HG03565 (cell line): ENCODE results near the gene EDC4.

Experiments used
- ATAC-seq: cut with Tn5 transposase; IDR thresholded peaks from one replicate; pipeline ENCODE4 v1.9.1; 2021; ENCODE audit warnings: mild to moderate bottlenecking, moderate library complexity; ENCODE audit not compliant: unreplicated experiment

Gene EDC4

DNA sequence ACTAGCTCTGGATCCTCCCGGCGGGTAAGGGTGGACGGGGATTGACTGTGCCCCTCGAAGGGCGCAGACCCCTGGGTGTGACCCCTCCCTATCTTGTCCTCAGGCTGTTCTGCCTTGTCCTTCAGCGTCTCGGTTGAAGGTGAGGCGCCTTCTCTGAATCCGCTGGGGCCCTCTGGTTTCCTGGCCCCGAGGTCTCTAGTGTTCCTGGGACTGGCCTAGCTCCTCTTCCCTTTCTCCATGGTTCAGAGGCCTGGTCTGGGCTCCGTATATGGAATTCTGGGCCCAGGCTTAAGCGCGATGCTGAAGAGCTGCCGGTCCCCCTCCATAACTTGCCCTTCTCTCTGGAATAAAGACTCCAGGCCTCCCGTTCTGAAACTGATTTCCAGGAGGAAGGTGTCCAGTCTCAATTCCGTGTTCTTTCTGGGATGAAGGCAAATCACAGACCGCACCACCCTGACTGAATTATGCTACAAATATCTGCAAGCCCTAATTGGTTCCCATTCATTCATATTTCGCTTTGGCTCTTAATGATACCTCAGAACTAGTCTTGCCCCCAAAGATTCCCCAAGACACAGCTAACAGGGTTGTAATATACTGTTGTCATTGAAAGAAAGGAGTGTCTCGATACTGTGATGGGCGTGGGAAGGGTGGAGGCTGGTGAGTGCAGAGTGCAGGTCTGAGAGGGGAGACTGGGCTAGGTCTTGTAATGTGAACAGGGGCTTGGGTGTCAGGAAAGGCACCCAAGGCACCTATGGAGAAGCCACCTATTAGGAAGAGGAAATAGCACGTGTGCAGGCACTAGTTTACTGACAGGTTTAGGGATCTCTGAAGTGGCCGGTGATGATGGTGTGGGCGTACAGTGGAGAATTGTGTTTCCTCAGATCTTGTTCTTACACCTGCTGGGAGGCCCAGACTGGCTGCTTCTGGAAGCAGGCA is 851 bp downstream of the EDC4 start:
- ATAC-seq, result no peak

DNA sequence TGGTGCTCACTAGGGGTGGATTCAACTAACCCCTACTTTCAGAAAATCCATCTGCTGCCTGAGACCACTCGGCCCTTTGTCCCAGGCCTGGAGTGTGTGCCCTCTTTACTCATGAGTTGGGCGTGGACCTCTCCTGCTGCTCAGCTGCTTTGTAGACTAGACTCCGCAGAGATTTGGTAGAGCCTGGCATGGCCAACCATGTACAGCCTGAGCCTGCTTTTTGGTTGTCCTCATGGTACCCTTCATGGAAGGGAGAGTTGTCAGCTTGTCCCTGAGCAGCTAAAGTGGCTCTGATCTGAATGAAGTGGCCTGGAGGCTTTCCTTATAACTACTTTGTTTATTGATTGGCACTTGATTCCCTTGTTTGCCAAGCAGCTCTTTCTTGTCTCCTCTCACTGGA is 1.5 kb downstream of the EDC4 start:
- ATAC-seq, result no peak

DNA sequence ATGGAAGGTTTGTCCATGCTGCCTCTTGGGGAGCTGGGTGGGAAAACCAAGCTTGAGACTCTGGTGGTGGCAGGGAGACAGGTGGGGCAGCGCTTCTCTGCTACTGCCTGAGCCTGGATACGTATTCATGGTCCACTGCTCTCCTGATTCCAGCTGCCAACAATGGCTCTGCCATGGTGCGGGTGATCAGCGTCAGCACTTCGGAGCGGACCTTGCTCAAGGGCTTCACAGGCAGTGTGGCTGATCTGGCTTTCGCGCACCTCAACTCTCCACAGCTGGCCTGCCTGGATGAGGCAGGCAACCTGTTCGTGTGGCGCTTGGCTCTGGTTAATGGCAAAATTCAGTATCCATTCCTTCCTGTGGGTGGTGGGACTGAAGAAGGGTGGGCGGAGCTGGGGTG is 4.2 kb downstream of the EDC4 start:
- ATAC-seq, result no peak

- ATAC-seq, result no peak
These were observed 5.4 kb downstream of the EDC4 start for GRCh38 chr16:67878232-67878631.

DNA sequence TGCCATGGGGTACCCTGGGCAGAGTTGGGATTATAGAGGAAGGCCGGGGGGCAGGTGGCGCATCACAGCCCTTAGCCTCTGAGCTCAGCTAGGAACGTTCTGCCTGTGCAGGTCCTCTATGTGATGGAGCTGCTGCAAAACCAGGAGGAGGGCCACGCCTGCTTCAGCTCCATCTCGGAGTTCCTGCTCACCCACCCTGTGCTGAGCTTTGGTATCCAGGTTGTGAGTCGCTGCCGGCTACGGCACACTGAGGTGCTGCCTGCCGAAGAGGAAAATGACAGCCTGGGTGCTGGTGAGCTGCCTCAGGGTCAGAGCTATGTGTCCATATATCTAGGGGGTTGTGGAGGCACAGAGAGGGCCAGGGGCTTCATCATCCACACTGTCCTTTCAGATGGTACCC is 6.0 kb downstream of the EDC4 start:
- no peak for ATAC-seq

- no peak for ATAC-seq
These were observed 6.6 kb downstream of the EDC4 start for GRCh38 chr16:67879462-67879861.

- no peak for ATAC-seq
These were observed 7.1 kb downstream of the EDC4 start for GRCh38 chr16:67879936-67880335.

GRCh38 chr16:67880584-67880983 is 7.7 kb downstream of the EDC4 start:
- no peak for ATAC-seq

- ATAC-seq, result no peak
These were observed 8.8 kb downstream of the EDC4 start for GRCh38 chr16:67881621-67882161.

GRCh38 chr16:67882374-67883145 is 9.7 kb downstream of the EDC4 start:
- ATAC-seq, result no peak

DNA sequence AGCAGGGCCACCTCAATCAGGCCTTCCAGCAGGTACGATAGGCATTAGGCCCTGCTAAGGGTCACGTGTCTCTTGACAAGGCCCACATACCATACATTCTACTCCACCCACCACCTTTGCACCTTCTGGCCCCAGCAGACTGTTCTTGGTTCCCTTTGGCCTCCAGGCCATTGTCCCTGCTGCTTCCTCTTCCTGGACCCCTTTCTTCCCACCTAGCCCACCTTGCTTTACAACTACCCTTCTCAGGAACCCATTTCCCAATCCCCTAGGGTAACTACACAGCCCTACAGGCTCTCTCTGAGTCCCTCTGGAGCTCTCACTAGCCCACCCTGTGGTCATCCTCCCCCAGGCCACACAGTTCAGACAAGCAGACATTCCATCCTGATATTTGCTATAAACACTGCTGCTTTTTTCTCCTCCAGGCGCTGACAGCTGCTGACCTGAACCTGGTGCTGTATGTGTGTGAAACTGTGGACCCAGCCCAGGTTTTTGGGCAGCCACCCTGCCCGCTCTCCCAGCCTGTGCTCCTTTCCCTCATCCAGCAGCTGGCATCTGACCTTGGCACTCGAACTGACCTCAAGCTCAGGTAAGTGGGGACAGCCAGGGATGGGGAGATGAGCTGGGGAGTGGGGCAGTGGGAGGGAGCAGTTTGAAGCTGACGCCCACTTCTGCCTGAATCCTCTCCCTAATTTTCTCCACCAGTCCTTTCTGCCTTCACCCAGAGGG is 10.5 kb downstream of the EDC4 start:
- no peak for ATAC-seq

DNA sequence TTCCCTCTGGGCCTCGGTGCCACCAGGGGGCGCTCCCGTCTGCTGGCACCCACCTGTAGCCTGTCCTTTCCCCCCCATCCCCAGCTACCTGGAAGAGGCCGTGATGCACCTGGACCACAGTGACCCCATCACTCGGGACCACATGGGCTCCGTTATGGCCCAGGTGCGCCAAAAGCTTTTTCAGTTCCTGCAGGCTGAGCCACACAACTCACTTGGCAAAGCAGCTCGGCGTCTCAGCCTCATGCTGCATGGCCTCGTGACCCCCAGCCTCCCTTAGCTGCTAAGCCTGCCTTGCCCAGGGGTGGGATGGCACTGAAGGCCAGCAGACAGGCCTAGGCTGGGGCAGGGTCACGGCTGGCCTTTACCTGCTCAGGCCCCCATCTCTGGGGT is 11.0 kb downstream of the EDC4 start:
- ATAC-seq, result no peak

- ATAC-seq, result no peak
These were observed 11.8 kb downstream of the EDC4 start, which contains the start of gene NRN1L for GRCh38 chr16:67884684-67885083. Gene NRN1L (plus strand): TSS chr16:67884885. CDS start chr16:67884904, 19 bp downstream.

DNA sequence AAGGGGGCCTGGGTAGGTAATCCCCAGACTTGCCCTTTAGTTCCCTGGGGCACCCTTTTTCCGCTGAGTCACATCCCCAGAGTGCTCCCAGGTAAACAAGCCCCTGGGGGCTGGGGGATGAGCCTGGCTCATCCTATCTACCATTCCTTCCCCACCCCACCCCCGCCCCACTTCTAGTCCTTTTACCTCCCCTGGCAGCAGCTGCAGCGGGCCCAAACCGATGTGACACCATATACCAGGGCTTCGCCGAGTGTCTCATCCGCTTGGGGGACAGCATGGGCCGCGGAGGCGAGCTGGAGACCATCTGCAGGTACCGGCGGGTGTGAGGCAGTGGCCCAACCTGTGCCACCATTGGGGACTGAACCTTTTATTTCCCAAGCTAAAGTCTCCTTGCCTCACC is 12.7 kb downstream of the EDC4 start:
- no peak for ATAC-seq

- no peak for ATAC-seq
These were observed 13.1 kb downstream of the EDC4 start for GRCh38 chr16:67885976-67886375.

- no peak for ATAC-seq
These were observed 13.5 kb downstream of the EDC4 start for GRCh38 chr16:67886387-67886786.

DNA sequence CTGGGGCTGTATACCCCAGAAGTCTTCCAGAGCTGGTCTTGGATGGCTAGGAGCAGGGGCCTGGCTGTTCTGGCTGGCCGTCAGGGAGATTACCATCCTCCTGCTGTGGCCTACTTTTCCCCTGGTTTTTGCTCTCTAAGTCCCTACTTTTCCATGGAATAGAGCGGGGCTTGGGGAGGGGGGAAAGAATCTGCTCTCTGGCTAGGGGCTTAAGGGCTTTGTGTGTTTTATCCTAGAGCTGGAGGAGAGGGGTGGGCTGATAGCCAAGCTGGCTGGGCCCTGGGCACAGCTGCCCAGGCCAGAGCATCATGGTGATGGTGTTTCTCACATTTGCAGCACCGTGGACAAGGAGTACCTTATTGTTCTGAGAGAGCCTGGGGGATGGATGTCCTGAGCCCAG is 15.5 kb downstream of the EDC4 start:
- no peak for ATAC-seq

GRCh38 chr16:67892375-67892774 is 19.5 kb downstream of the EDC4 start:
- no peak for ATAC-seq

DNA sequence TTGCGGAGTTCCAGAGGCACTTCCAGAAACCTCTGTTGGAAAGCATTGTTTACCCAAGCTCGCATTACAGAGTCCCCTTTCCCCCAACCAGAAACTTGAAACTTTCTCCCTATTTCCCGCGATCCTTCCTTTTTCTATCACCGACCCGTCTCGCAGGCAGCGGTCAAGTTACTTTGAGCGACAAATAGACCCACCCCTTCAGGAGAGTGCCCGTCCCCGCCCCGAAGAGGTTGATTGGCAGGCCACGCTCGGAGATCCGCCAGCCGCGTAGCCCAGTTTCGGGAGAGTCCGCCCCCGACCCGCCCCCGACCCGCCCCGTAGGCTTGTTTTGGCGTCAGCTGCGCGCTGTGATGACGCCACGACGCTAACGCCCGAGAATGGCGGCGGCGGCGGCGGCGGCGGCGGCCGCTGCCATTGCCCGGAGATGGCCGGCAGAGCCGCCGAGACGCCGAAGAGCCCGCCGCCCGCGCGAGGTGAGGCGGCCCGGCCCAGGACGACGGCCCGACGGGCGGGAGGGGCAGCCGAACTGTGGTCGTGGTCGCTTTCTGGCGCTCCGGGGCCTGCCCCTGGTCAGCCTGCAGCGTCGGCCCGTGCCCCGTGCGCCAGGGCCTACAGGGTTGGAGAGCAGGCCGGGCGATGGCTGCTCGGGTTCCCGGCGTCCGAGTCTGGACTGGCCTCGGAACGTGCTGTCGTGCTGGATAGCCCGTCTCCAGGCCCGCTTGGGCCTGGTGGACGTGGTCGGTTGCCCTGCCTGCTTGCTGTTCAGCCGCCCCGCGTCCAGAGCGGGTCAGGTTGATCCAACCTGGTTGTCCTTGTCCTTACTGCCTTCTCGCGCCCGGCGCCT is 20.3 kb downstream of the EDC4 start, which contains the start of gene PSKH1:
PSKH1 (plus strand) TSS at position 356 of the 844 bp plus-strand sequence. CDS start 15,496 bp downstream, outside the sequence.
- ATAC-seq, result peak; percentile 63
